GM12875 (cell line): ENCODE measurements around the gene CDC5L.

Experiments used
- H3K4me3 ChIP-seq: one replicate; pipeline ENCODE4 v1.5.1; 2011; ENCODE audit warnings: low read depth, low read length, control low read depth
- CTCF ChIP-seq: IDR thresholded peaks from 2 replicates; pipeline ENCODE4 v1.5.1; 2011; ENCODE audit warnings: low read depth, mild to moderate bottlenecking, control low read depth, inconsistent platforms, low read length, moderate library complexity, borderline replicate concordance; ENCODE audit not compliant: insufficient read depth

The CDC5L gene

GRCh38 chr6:44452725-44453124 is 65.2 kb downstream of the CDC5L start:
- H3K4me3 ChIP-seq = no peak overlapping the region
- no peak for TF ChIP-seq CTCF

GRCh38 chr6:44453146-44453545 is 65.6 kb downstream of the CDC5L start:
- no peak for TF ChIP-seq CTCF
- H3K4me3 ChIP-seq = no peak overlapping the region

- no peak overlapping the region for H3K4me3 ChIP-seq
- TF ChIP-seq CTCF = no peak
Measured at GRCh38 chr6:44454198-44454597, 66.7 kb downstream of the CDC5L start.

GRCh38 chr6:44456070-44456965 is 68.8 kb downstream of the CDC5L start:
- TF ChIP-seq CTCF = peak; percentile 71
- no peak overlapping the region for H3K4me3 ChIP-seq

GRCh38 chr6:44456966-44457292 is 69.4 kb downstream of the CDC5L start:
- no peak for TF ChIP-seq CTCF
- H3K4me3 ChIP-seq = no peak overlapping the region

GRCh38 chr6:44457596-44457995 is 70.1 kb downstream of the CDC5L start:
- no peak overlapping the region for H3K4me3 ChIP-seq

More at GRCh38 chr6:44457596-44457995, 70.1 kb downstream of the CDC5L start:
- no peak for TF ChIP-seq CTCF
